NCI-H774 (cell line): Measurements from ENCODE around the gene CEP192.

Experiments used
- DNase-seq: peaks from one replicate; lab custom pipeline; 2025; lab: John Stamatoyannopoulos, UW

CEP192 gene

DNA sequence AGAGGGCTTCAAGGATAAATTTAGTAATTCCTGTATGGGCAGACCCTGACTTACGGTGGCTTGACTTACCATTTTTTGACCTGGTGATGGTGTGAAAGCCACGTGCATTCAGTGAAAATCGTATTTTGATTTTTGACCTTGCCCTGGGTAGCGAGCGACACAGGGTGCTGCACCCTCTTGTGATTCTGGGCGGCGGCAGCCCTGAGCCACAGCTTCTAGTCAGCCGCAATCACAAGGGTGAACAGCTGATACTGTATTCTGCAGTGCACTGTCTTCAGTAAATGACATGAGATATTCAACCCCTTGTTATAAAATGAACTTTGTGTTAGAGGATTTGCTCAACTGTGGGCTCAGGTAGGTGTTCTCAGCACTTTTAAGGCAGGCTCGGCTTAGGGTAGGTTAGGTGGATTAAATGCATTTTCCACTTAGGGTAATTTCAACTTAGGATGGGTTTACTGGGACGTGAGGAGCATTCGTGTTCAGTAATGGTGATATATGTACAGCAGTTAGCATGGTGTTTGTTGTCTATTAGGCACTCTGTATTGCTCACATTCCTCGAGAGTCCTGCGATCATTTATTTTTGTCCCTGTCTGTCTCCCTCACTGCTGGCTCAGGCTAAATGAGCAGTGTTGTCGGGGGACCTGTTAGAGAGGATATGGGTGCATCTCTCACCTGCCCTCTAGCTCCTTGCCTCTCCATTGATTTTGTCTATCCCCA is 109.9 kb downstream of the CEP192 start:
- no peak for DNase-seq

DNA sequence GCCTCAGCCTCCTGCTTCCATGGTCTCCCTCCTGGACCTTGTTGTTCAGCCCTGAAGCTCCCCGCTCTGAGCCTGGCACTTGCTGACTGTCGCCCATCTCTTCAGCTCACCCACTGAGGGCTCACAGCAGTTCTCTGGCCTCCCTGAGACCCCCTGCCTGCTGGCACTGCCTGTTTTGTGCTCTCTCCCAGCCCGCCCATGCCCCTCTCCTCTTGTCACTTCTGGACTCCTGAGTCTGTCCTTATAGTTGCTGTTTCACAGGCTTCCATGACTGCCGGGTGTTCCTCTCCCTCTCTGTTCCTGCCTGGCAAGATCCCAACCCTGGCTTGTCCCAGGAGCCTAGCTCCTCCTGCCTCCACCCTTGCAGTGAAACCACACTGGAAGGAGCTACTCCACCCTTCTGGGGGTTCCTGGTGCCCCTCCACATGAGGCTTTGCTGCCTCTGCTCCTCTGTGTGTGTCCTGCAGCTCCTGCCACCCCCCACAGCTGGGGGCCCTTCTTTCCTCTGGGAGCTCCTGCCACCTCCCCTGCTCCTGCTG is 110.6 kb downstream of the CEP192 start:
- DNase-seq, result no peak

DNA sequence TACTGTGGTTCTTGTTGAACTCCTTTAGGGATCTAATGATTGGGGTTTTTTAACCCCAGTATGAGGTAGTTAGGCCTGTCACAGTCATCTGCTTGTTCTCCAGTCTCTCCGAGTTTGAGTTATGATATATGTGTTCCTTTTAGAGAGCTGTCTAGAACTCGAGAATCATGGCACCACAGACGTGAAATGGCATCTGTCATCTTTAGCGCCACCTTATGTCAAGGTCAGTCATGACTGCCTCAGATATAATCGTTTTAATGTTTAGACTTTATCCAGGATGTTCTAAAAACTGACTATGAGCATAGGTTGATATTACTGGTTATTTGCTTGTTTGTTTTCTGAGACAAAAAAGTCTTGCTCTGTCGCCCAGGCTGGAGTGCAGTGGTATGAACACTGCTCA is 112.2 kb downstream of the CEP192 start:
- DNase-seq, result no peak

DNA sequence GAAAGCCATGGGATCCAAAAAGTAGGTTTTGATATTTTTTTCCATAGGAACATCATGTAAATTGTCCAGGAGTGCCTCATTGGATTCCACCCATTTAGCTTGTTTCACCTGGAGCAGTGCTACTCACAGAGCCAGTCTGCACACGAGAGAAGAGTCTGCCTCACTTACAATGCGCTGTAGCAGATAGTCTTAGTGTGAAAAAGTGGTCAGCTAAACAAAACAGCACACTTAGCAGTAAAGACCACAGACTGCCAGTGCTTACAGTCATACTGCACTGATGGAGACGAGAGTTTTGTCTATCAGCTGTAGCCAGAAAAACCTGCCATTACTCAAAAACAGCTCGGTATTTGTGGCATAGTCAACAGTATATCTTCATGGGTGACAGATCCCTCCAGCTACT is 113.9 kb downstream of the CEP192 start:
- DNase-seq, result no peak

DNA sequence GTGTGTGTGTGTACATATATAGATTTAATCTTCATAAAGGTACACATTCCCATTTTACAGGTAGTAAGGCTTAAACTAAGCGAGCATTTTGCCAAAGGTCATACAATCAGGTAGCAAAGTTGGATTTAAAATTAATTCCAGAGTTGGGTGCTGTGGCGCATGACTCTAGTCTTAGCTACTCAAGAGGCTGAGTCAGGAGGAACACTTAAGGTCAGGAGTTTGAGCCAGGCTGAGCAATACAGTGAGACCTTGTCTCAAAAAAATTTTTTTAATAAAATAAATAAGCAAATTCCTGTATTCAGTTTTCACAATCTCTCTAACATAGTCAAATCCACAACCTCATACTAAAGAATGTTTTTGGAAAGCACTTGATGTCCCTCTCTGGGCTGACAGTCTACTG is 115.9 kb downstream of the CEP192 start:
- no peak for DNase-seq

DNA sequence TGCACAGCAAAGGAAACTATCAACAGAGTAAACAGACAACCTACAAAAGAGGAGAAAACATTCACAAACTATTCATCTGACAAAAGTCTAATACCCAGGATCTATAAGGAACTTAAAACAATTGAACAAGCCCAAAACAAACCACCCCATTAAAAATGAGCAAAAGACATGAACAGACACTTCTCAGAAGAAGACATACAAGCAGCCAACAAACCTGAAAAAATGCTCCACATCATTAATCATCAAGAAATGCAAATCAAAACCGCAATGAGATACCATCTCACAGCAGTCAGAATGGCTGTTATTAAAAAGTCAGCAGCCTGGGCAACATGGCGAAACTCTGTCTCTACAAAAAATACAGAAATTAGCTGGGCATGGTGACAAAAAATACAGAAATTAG is 117.2 kb downstream of the CEP192 start:
- no peak for DNase-seq

DNA sequence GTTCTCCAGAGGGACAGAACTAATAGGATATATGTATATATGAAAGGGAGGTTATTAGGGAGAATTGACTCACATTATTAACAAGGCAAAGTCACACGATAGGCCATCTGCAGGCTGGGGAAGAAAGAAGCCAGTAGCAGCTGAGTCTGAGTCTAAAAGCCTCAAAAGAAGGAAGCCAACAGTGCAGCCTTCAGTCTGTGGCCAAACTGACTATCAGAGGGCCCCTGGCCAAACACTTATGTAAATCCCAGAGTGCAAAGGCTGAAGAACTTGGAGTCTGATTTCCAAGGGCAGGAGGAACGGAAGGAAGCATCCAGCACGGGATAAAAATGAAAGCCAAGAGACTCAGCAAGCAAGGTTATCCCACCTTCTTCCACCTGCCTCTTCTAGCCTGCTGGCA is 119.4 kb downstream of the CEP192 start:
- no peak for DNase-seq

DNA sequence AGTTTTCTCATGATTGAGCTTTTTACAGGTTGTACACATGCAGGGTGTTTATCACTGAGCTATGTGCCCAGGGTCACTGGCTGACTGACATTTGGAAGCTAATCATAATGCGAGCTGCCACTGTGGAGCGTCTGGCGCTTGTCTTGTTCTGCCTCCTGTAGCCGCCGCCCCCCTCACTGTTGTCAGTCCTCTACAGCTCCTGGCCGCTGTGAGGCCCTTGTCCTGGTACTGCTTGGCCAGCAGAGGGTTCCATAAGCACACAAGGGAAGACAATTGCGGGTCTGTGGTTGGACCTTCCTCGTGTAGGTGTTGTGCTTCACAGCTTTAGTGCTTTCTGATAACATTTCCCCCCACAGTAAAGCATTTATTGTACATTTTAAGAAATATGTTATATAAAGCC is 121.8 kb downstream of the CEP192 start:
- no peak for DNase-seq

DNA sequence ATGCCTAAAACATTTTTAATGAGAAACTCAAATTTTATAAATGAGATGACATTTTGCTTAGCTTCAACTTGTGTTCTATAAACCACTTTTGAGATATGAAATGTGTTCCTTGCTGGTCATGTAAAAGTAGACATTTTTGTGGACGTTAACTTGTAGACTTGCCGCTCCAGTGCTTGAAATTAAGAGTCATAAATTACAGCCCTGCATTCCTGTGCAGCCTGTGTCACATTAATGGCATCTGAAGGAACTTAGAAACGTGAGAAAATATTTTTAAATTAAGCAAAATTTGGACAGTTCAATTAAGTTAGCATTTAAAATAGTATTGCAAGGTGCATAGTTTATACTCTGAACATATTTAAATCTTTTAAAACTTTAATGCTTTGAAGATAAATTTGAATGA is 129.1 kb downstream of the CEP192 start:
- DNase-seq, result no peak

DNA sequence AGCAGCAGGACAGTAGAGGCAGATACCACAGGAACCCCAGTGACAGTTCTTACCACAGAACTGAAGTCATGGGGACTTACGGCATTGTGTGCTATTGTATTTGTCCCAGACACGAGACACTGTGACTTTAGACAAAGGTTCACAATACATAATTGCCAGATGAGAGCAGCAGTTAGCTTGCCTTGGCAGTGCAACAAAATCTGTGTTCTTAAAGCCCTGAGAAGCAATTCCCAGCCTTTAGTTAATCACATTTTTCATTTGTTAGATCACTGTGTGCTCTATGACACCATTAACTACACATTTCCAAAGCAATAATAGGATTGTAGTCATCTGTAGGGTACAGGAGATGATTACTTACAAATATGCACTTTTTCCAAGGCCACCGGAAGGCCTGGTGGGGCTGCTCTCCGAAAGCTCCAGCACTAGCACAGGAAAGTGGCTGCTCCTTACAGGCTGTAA is 129.8 kb downstream of the CEP192 start:
- DNase-seq, result no peak

DNA sequence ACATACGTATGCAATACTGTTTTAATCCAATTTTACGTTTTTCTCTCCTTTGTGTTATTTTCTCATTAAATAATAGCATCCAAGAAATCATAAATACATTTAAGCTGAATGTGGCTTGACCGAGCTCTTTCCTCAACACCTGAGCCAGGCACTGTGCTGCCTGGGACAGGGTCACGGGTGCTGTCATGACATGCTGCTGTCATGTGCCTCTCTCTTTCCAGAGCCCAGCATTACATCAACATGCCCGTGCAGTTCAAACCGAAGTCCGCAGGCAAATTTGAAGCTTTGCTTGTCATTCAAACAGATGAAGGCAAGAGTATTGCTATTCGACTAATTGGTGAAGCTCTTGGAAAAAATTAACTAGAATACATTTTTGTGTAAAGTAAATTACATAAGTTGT is 133.2 kb downstream of the CEP192 start:
- no peak for DNase-seq

DNA sequence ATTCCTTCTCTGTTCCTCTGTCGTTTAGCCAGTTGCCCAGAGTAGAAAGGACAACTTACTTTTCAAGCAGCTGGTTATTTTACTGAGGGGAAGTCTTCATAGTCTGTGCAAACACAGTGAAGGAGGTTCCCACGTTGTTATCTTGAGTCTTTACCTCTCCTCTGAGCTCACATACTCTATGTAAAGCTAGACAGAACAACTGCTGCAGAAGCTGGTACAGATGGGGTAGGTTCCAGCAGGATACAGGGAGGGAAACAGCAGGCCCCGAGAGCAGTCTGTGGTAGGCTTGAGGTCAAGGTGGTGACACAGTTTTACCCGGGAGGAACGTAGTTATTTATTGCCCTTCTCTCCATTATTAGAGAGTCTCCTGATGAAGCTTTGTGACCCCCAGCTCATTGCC is 134.0 kb downstream of the CEP192 start:
- no peak for DNase-seq

DNA sequence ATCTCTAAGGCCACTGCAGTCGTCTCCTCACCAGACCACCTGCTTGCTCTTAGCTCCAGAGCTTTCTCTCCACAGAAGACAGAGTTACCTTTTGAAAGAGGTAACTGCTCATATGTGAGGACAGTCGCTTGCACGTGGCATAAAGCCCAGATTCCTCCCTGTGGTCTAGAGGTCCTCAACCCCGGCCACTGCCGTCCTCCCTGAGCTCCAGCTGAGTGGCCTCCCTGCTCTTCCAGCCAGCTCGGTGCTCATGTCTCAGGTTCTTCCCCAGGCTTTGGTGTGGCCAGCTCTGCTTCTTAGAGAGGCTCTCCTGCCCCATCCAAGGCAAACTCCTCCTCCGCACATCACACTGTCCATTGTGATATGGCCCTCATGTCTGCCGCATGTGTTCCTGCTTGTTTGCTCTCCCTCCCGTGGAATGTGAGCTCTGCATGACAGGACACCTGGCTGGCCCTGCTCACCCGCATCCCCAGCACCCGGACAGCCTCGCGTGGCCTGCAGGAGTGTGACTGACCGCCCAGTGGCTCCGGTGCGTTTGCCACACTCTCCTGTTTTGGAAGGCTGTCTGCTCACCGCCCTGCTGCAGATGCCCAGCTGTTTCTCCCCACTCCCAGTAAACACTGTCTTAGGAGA is 135.9 kb downstream of the CEP192 start:
- DNase-seq, result no peak

DNA sequence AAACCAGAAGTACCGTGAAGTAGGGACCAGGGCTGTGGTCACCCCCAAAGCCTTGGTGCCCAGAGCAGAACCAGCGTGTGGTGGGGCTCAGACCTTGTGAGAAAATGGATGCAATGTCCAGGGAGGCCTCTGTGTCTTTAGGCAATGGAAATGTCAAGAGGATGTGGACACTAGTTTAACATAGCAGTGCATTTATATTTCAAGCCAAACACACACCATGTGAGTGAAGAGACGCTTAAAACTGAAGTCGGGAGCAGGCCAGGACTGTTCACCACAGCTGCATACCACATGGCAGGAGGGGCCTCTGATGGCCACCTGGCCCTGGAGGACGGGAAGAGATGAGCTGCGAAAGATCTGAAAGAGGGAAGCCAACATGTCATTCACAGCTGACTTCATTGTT is 140.1 kb downstream of the CEP192 start:
- no peak for DNase-seq

DNA sequence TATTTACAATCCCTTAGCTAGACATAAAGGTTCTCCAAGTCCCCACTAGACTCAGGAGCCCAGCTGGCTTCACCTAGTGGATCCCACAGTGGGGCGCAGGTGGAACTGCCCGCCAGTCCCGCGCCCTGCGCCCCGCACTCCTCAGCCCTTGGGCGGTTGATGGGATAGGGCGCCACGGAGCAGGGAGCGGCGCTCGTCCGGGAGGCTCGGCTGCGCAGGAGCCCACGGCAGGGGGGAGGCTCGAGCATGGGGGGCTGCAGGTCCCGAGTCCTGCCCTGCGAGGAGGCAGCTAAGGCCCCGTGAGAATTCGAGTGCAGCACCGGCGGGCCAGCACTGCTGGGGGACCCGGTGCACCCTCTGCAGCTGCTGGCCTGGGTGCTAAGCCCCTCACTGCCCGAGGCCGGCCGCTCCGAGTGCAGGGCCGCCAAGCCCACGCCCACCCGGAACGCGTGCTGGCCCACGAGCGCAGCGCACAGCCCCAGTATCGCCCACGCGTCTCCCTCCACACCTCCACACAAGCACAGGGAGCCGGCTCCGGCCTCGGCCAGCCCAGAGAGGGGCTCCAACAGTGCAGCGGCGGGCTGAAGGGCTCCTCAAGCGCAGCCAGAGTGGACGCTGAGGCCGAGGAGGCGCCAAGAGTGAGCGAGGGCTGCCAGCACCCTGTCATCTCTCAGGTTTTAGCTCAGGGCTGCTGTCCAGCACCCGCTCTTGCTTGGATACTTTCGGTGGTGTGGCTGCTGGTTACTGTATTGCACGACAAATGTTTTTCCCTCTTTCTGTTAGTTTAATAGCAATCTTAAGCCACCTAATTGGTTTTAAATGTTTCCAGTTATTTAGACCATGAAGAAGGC is 143.6 kb downstream of the CEP192 start:
- no peak for DNase-seq

DNA sequence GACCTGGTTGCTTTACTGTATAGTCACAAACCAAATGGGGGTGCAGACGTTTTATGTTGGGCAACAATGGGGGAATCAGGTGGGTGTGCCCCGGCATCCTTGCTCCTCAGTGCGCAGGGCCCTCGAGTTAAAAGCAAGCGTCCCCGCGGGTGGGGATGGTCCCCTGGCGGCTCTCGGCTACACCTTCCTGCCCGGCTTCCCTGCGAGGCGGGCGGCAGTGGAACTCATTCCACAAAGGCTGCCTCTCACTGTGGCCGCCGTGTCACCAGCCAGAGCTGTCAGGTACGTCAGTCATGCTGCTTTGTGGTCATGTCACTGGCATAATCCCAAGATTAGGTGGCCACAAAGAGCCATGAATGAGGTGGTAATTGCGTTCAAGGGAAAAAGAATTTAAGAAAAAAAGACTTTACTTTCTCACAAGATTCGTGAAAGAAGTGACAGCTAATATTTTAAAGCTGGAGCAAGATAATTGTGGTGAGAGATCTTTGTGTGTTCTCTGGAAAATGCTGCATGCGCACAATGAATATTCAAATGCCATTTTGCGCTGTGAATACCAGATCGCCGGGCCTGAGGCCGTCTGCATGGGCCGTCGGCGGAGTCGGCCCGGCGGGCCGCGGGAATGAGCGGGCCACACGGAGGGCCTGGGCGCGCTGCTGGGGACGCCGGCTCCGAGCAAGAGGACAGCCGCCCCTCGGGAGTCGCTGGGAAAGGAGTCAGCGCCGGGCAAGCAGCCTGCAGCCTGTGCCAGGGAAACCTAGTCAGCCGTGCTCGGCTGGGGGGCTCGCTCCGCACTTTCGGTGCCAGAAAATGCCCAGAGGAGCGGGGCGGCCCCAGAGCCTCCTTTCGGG is 145.1 kb downstream of the CEP192 start:
- no peak for DNase-seq

DNA sequence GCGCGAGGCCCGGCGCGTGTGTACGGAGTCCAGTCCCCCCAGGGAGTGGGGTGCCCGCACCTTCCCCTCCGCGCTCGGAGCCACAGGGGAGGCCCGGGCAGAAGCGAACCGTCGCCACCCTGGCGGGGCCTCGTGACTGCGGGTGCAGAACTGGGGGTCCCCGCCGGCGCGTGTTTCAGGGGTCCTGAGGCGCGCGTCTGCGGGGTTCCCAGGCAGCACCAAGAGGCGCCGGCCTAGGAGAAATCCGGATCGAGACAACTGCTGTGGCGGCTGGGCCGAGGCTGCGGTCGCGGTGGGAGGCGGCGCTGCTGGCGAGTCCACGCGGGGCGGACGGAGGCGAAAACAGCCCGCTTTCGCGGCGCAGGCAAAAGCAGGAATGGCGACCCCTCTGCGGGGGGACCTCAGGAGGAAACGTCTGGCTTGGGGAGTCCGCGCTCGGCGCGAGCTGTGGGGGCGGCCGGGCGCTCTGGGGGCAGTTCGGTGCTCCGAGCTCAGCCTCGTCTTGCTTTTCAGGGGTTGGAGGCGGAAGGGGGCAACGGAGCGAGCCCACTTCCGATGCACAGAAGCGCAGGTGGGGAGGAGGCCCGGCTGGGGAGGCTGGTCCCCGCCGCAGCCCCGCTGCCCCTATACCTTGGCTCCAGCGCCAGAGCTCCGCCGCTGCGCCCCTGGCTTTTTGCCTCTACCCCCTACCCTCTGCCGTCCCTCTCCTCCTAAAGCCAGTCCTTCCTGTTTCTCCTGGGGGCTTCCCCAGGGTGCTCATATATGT is 145.9 kb downstream of the CEP192 start:
- peak; percentile 15 for DNase-seq

DNA sequence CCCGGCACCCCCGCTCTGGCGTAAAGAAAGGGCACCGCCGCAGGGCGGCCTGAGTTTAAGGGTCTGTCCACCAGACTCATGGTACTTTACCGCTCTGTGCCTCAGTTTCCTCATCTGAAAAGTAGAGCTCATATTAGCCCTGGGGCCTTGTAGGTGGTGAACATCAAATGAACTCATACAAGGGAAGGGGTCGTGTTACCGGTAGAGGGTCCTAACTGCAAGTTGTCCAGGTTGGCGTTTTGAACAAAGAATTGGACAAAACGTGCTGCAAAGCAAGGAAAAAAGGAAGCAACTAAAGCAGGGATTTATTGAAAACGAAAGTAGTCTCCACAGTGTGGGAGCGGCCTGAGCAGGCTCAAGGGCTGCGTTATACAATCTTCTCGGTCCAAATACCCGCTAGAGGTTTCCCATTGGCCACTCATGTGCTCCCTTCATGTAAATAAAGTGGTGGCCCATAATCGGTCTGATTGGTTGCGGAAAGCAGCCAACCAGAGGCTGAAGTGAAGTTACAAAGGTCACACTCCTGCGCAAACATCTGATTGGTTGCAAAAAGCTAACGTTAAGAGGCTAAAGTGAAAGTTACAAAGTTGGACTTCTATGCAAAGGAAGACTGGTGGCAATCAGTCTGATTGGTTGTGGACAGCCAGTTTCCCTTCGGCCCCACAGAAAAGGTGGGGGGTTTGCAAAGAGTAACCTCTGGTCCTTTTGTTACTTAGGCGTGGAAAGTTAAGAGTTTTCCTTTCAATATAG is 146.7 kb downstream of the CEP192 start:
- DNase-seq, result peak; percentile 79

DNA sequence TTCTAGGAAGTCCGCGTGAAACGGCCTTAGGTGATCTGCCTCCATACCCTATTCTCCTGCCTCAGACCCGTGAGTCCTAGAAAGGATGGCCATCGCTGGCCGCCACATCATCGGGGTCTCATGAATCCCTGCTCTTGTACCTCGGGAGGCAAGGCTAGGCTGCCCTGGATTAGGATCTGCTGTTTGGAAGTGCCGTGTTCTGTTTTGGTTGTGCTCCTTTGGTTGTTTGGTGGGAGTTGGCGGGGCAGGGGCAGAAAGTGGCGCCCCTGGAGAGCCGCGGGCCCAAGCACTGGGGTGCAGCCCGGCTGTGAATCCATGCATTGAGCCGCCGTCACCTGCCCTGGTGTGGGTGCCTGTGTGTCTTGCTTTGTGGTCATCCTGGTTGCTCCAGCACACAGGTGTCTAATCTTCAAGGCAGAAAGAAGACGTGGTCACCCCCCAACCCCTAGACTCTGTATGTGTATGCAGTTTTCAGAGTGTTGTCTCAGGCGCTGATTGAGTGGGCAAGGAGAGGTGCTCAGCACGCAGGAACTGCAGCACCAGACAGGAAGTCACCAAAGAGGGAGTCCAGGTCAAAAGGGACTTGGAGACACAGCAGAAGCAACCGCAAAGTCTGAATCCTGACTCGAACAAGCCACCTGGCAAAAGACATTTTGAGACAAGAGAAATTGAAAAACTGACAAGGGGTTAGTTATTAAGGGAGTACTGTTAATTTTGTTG is 147.4 kb downstream of the CEP192 start:
- DNase-seq, result no peak
